HCEC 1CT (cell line): Measurements from ENCODE around the gene KCNK7.

ENCODE experiments used
- DNase-seq: peaks from one replicate; pipeline ENCODE4 v3.0.0-alpha.2; 2017

The KCNK7 gene

GRCh38 chr11:65625628-65626342 lies 30.2 kb upstream of the KCNK7 start:
- DNase-seq, result peak; percentile 24

- no peak for DNase-seq
These were observed 29.5 kb upstream of the KCNK7 start for GRCh38 chr11:65624931-65625627.

DNA sequence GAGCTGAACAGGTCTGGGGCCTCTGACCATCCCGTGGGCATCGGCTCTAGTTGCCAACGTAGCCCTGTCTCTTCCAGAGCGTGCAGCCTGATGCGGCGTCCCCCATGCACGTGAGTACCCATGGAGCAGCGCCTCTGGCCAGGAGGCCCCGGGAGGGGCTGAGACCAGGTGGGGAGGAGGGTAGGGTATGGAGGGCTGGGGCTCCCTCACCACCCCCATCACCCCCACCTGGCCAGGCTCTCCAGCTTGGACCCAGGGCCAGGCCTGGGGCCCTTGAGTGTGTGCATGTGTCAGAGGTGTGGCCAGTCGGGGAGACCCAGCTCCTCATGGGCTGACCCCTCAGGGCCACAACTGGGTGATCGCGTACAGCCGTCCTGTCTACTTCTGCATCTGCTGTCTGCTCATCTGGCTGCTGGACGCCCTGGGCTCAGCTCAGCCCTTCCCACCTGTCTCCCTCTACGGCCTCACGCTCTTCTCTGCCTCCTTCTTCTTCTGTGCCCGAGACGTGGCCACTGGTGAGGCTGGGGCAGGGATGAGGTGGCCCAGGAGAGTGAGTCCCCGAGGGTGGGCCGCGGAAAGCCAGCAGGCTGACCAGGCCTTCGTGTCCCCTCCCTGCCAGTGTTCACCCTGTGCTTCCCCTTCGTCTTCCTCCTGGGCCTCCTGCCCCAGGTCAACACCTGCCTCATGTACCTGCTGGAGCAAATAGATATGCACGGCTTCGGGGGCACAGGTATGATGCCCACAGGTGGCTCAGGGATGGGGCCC lies 28.4 kb upstream of the KCNK7 start:
- DNase-seq, result no peak

DNA sequence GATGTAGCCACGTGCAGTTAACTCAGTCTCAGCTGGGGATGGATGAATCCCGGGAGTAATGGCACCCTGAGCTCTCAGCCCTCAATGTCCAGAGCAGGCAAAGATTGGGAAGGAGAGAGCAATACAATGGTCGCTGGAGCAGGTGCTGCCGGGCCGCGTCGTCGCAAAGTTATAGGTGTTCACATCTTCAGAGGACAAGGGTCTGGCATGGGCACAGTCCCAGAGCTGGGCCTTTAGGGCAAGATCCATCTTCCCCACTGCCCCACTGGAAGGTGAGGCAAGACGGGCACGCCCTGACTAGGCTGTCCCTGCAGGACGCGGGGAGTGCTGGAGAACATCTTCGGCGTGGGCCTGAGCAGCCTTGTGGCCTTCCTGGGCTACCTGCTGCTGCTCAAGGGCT lies 27.6 kb upstream of the KCNK7 start:
- DNase-seq, result no peak

DNA sequence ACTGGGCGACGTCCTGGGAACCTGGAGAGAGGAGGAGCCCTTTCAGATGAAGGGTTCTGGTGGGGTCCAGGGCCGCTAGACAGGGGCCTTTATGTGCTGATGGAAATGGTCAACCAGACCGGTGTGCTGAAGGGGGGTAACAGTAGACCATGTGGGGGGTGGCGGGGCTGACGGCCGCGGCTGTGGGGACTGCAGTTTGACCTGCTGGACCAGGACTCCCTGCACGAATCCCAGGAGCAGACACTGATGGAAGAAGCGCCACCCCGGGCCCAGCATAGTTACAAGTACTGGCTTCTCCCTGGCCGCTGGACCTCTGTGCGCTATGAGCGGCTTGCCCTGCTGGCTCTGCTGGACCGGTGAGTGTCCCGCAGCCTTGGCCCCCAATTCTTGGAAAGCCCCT lies 26.4 kb upstream of the KCNK7 start:
- no peak for DNase-seq

- DNase-seq, result no peak
These were observed 25.9 kb upstream of the KCNK7 start for GRCh38 chr11:65621460-65621859.

GRCh38 chr11:65620666-65621065 lies 25.1 kb upstream of the KCNK7 start:
- DNase-seq, result no peak

- no peak for DNase-seq
These were observed 23.8 kb upstream of the KCNK7 start for GRCh38 chr11:65619281-65619928.

DNA sequence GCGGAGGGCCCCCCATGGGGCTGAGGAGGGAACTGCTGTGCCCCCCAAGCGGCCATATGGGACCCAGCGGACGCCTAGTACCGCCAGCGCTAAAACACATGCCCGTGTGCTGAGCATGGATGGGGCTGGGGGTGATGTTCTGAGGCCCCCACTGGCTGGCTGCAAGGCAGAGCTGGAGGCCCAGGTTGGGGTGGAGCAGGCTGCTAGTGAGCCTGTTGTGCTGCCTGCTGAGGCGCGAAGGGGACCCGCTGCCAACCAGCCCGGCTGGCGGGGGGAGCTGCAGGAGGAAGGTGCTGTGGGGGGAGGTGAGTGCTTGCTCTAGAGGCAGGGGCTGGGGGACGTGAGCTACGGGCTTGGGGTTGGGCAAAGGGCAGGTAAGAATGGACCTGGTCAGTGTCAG lies 23.2 kb upstream of the KCNK7 start:
- no peak for DNase-seq

- no peak for DNase-seq
These were observed 22.6 kb upstream of the KCNK7 start for GRCh38 chr11:65617990-65618751.

GRCh38 chr11:65617136-65617850 lies 21.7 kb upstream of the KCNK7 start:
- no peak for DNase-seq

DNA sequence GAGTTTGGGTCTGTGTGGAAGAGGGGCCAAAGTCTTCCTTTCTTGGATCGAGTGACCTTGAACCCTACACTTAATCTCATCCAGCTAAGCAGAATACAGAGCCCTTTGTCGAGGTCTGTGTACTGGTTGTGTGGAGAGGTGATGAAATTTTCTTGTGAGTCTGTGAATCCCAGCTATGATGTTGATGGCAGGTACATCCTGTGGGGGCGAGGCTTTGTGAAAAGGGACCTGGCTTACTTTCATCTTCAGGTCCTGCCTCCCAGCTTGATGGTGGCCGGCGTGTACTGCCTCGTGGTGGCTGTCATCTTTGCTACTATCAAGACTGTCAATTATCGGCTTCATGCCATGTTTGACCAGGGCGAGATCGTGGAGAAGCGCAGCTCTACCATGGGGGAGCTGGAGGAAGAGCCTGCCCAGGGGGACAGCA lies 21.0 kb upstream of the KCNK7 start:
- DNase-seq, result no peak

GRCh38 chr11:65615950-65616574 lies 20.5 kb upstream of the KCNK7 start:
- no peak for DNase-seq

- peak; percentile 100 for DNase-seq
These were observed 19.8 kb upstream of the KCNK7 start, which contains the start of gene PCNX3 for GRCh38 chr11:65615229-65615949. Gene PCNX3, plus strand, starts transcription at chr11:65615776. Its CDS starts 536 bp downstream, at chr11:65616312.

- no peak for DNase-seq
These were observed 17.7 kb upstream of the KCNK7 start for GRCh38 chr11:65613091-65613928.

DNA sequence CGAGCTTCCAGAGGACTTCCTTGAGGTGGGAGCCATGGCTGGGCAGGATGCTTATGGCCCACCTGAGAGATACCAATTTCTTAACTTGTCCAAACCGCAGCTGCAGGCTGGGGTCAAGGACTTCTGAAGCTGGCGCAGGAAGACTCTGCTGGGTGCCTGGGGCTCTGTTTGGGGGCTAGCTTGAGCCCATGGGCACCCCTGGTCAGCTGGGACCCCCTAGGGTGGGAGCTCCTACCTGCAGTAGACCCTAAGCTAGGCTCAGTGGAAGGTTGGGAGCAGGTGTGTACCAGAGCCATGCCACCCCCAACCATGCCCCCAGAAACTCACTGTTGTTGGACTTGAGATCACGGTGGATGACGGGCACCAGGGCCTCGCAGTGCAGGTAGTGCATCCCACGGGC lies 17.1 kb upstream of the KCNK7 start:
- no peak for DNase-seq

DNA sequence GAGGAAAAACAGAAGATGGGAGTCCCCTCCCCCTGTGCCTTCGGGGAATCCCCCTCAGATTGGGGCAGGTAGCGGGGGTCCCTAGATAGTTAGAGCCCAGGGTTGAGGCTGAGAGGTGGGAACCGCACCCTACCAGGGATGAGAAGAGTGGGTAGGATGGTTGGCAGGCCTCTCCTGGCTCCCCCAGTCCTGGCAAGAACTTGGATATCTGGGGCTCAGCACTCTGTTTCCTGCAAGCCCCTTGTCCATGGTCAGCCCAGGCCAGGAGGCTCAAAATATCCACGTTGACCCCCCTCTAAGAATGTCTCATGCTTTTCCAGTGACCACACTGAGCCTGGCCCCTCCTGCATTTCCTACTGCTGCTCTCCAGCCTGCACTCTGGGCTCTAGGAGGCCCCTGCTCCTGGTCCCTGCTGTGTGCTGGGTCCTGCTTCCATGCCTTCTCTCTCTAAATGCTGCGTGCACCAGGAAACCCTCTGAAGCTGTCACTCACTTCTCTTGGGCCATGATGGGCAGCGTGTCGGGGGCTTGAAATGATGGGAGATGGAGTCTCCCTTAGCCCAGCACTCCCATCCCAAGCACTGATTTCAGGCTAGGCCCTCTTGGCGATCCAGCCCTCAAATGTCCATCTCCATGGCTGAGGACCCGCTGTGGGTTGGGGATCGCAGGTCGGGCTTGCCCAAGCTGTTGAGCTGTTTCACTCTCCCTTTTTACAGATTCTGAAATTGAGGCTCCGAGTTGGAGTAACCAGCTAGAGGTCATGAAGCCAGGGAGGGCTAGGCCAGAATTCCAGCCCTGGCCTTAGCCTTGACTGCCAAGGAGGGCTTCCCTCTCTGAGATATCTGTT lies 16.4 kb upstream of the KCNK7 start:
- no peak for DNase-seq

DNA sequence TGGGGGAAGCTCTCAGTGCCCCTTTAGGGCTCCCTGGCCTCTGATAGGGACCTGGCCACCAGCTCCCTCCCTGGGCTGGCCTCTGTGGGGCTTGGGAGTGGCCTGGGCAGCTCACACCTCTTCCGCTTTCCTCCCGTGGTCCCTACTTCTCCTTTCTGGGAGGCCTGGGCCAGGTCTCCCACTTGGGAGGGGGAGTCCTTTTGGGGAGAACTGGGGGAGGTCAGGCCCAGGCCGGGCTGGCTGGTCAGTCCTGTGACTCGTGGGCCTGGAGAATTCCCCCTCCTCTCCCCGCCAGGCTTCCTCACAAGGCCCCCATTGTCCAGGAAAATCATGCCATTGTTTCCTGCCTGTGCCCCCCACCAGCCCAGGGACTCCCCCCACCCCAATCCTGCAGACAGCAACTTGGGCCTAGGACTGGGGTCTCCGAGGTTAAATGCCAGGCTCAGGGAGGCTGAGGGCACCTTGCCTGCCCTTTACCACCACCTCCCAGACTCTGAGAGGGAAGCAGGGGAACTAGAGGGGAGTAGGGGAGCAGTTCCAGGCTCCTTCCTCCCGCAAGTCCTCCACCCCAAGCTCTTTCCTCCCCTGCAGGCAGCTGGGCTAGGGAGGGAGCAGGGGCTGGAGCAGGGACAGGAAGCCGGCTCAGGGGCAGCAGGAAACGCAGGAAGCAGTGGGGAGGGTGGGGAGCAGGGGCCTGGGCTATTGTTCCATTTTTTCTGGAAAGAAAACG lies 15.6 kb upstream of the KCNK7 start:
- DNase-seq, result no peak
